Testis (tissue), 3 donors: Measurements from ENCODE around the gene FMNL2. TPM values are rescaled to one million over a fixed set of nuclear protein-coding genes. Genes with fewer than 3 reads are reported as not detected.

Source experiments
- DNase-seq: peaks from one replicate; pipeline ENCODE4 v3.0.0-alpha.2; 2019
- H3K27ac ChIP-seq, 2 donors: fragments of 200-600 bp; sonication (generic); one replicate each; pipeline ENCODE4 v1.5.1; 2019
- H3K27me3 ChIP-seq: fragments of 200-600 bp; sonication (generic); one replicate; pipeline ENCODE4 v1.5.1; 2019
- H3K36me3 ChIP-seq: fragments of 200-600 bp; sonication (generic); one replicate; pipeline ENCODE4 v1.5.1; 2017; ENCODE audit warnings: low read depth; ENCODE audit errors: missing control alignments
- H3K4me1 ChIP-seq: fragments of 200-600 bp; sonication (generic); one replicate; pipeline ENCODE4 v1.5.1; 2019
- H3K4me3 ChIP-seq, 2 donors: fragments of 200-600 bp; sonication (generic); one replicate each; pipeline ENCODE4 v1.5.1; 2017 to 2019
- H3K9me3 ChIP-seq: fragments of 200-600 bp; sonication (generic); one replicate; pipeline ENCODE4 v1.5.1; 2017
- POLR2A ChIP-seq: fragments of 450-650 bp; IDR thresholded peaks from one replicate; pipeline ENCODE4 v1.6.1; 2017; ENCODE audit warnings: antibody characterized with exemption, mild to moderate bottlenecking, moderate library complexity
- WGBS, 2 donors: methylation state at CpG; one replicate each; pipeline ENCODE4 v1.1.5; 2018; 5-methylcytosine and 5-hydroxymethylcytosine counted together
- intact Hi-C: fragments of 100-400 bp; cut with DNase I; formaldehyde crosslinking; loops from one replicate; pipeline ENCODE4 v1.15.1; 2023; ENCODE audit warnings: low total_unique reads
- polyA plus RNA-seq: library from polyadenylated mRNA; stranded (reverse); fragments of 350-450 nt; fragmentation: Illumina TruSeq; extraction: RNeasy Lipid Tissue Mini Kit (QIAGEN cat#74804); gene quantifications from one replicate; pipeline ENCODE4 v1.2.3, GENCODE V29; 2014; ENCODE audit warnings: low read depth, low replicate concordance; ENCODE audit not compliant: insufficient read depth
- total RNA-seq, 2 donors: library from RNA; depleted of rRNA; stranded (reverse); fragments of >200 nt; gene quantifications; one replicate each; pipeline ENCODE4 v1.2.3, GENCODE V29; 2016
- TF ChIP-seq, protein P1 (sequence below), 3 experiments: fragments of 450-650 bp in 2 of 3; fragments of 200-600 bp in 1 of 3; sonication (generic) in 1 of 3; IDR thresholded peaks; one replicate each; pipeline ENCODE4 v1.5.1; 2016 to 2019; ENCODE audit warnings: antibody characterized with exemption in 3 of 3, mild to moderate bottlenecking in 2 of 3, moderate library complexity in 1 of 3

The FMNL2 gene
- total and polyA plus RNA-seq, 3 donors from 2014 or later, result 15.4 to 19.8 (median 16.8) TPM

DNA sequence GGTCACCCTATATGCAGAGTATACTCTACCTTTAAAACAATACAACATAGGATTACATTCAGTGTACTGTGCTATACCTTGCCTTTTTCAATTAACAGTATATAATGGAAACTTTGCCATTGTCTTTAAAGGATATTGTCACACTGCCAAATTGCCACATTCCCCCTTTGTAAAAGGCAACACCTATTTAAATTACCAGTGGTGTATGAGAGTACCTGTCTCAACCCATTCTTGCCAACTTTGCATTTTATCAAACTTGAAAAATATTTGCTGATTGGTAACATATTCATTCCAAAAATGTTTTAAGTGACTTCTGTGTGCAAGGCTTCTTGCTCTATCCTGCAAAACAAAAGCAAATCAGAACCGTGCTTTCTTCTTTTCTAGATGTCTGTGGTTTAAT is 92.9 kb downstream of the FMNL2 start:
- no peak overlapping the region for H3K27ac ChIP-seq
- no peaks in the 10 kb centered on the region for H3K36me3 ChIP-seq
- H3K27me3 ChIP-seq, result no peaks in the 10 kb centered on the region
- peaks cover 8% of the 10 kb centered on the region for H3K4me1 ChIP-seq
- no peak for DNase-seq
- TF ChIP-seq POLR2A, result no peak
- TF ChIP-seq, protein P1, sequence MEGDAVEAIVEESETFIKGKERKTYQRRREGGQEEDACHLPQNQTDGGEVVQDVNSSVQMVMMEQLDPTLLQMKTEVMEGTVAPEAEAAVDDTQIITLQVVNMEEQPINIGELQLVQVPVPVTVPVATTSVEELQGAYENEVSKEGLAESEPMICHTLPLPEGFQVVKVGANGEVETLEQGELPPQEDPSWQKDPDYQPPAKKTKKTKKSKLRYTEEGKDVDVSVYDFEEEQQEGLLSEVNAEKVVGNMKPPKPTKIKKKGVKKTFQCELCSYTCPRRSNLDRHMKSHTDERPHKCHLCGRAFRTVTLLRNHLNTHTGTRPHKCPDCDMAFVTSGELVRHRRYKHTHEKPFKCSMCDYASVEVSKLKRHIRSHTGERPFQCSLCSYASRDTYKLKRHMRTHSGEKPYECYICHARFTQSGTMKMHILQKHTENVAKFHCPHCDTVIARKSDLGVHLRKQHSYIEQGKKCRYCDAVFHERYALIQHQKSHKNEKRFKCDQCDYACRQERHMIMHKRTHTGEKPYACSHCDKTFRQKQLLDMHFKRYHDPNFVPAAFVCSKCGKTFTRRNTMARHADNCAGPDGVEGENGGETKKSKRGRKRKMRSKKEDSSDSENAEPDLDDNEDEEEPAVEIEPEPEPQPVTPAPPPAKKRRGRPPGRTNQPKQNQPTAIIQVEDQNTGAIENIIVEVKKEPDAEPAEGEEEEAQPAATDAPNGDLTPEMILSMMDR (IDR thresholded peaks at IDR 0.05), result no peak
- H3K4me3 ChIP-seq, result no peak overlapping the region
- intact Hi-C loops, result no loop called here
- no peaks in the 10 kb centered on the region for H3K9me3 ChIP-seq
- WGBS, 2 donors, result 41 to 53% methylated on average over 1 of the region's 1 CpG

DNA sequence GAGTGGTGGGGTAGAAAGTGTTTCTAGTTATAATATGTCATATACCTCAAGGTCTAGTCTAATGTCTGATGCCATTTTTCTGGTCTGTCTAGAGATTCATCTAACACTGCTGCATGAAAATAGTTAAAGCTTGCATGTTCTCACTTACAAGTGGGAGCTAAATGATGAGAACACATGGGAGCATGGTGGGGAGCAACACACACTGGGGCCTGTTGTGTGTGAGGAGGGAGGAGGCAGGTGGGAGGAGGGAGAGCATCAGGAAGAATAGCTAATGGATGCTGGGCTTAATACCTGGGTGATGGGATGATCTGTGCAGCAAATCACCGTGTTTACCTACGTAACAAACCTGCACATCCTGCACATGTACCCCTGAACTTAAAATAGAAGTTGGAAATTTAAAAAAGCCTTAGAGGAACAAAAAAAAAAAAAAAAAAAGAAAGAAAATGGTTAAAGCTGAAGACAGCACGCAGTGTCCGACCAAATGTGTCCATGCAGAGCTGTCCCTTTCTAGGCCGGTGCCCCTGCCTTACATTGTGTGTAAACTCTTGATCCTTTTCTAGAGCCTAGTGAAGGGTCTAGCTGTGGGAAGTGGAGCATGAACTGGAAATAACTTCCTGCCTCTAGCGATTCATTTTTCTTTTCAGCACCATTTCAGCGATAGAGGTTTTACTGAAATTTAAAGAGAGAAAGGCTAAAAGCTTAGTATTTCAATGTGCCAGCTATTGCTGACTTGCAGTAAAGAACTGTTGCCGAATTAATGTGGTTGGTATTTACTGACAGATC is 94.0 kb downstream of the FMNL2 start:
- H3K4me1 ChIP-seq, result peaks cover 8% of the 10 kb centered on the region
- no peaks in the 10 kb centered on the region for H3K27me3 ChIP-seq
- H3K9me3 ChIP-seq, result no peaks in the 10 kb centered on the region
- H3K4me3 ChIP-seq, result no peak overlapping the region
- DNase-seq, result no peak
- 59 to 61% methylated on average over 8 of the region's 8 CpGs for WGBS, 2 donors
- no peaks in the 10 kb centered on the region for H3K36me3 ChIP-seq
- TF ChIP-seq, protein P1 (IDR thresholded peaks at IDR 0.05), result no peak
- no peak for TF ChIP-seq POLR2A
- no peak overlapping the region for H3K27ac ChIP-seq
- intact Hi-C loops, result no loop called here

DNA sequence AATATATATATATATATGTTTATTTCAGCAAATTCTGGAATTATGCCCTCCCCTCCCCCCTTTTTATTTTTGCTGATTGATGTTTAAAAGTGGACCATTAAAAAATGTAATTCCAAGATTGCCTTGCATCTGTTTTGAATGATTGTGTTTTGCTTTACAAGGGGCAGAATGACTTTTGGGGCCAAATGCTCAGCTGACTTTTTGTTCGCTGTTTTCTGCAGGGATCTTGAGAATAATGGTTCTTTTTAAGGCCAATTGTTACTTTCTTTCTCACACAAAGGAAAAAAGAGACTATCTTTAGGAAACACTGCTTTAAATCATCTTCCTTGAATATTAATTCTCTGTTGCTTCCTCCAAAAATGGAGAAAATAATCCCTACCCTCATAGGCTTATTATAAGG is 95.9 kb downstream of the FMNL2 start:
- 41 to 44% methylated on average over 1 of the region's 1 CpG for WGBS, 2 donors

DNA sequence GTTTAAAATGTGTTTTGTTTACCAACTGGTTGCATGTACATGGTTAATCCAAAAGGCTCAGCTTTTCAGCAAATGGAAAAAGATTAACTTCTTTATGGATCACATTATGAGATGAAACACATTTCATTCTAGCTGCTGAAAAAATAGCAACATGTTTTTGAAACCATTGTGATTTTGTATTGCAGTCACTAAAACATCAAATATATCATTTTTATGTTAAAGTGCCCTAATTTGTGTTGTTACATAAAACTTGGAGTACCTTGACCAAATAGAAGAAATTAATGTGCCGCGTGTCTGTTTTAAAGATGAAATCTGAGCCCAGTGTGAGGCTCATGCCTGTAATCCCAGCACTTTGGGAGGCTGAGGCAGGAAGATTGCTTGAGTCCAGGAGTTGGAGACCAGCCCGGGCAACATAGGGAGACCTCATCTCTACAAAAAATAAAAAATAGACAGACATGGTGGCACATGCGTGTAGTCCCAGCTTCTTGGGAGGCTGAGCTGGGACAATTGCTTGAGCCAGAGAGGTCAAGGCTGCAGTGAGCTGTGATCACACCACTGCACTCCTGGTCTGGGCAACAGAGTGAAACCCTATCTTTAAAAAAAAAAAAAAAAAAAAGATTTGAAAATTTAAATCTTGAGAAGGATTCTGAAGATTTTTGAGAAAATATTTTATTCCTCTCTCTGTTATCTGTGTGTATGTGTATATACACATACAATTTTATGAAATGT is 96.6 kb downstream of the FMNL2 start:
- 62 to 76% methylated on average over 4 of the region's 4 CpGs for WGBS, 2 donors
- H3K27me3 ChIP-seq, result no peaks in the 10 kb centered on the region
- H3K9me3 ChIP-seq, result no peaks in the 10 kb centered on the region
- DNase-seq, result no peak
- intact Hi-C loops, result no loop called here
- no peak overlapping the region for H3K4me3 ChIP-seq
- H3K27ac ChIP-seq, result no peak overlapping the region
- H3K36me3 ChIP-seq, result no peaks in the 10 kb centered on the region
- TF ChIP-seq POLR2A, result no peak
- TF ChIP-seq, protein P1 (IDR thresholded peaks at IDR 0.05), result no peak
- H3K4me1 ChIP-seq, result peaks cover 8% of the 10 kb centered on the region

More for the DNA sequence above, 95.9 kb downstream of the FMNL2 start:
- Histone ChIP-seq H3K9me3 (no peaks in the 10 kb centered on the region), H3K27ac (no peak overlapping the region), H3K27me3 (no peaks in the 10 kb centered on the region), H3K4me3 (no peak overlapping the region), H3K36me3 (no peaks in the 10 kb centered on the region), H3K4me1 (peaks cover 8% of the 10 kb centered on the region)
- TF ChIP-seq, protein P1 (IDR thresholded peaks at IDR 0.05), result no peak
- no peak for TF ChIP-seq POLR2A
- DNase-seq, result no peak
- intact Hi-C loops, result no loop called here
